A549 (cell line): Measurements from ENCODE around the gene XPC.

Experiments
- CBX8 ChIP-seq: fragments of 200-600 bp; sonication (generic); IDR thresholded peaks from 2 replicates; pipeline ENCODE4 v1.6.1; 2016
- EP300 ChIP-seq, 2 experiments: fragments of >200 bp; sonication (Bioruptor Twin); formaldehyde crosslinking; IDR thresholded peaks; 2 replicates in 1 of 2; 3 replicates in 1 of 2; pipeline ENCODE4 v1.6.1; 2016 to 2017
- ESRRA ChIP-seq: fragments of 150-350 bp; IDR thresholded peaks from 2 replicates; pipeline ENCODE4 v1.6.1; 2014; ENCODE audit warnings: mild to moderate bottlenecking, low read length, borderline replicate concordance
- JUN ChIP-seq, 2 experiments: fragments of >200 bp; sonication (Bioruptor Twin); formaldehyde crosslinking; IDR thresholded peaks; 2 replicates in 1 of 2; 3 replicates in 1 of 2; pipeline ENCODE4 v1.6.1; 2016 to 2017
- KDM5A ChIP-seq: fragments of 200-600 bp; sonication (generic); IDR thresholded peaks from 2 replicates; pipeline ENCODE4 v1.6.1; 2016; ENCODE audit warnings: antibody characterized with exemption, mild to moderate bottlenecking
- MYC ChIP-seq: IDR thresholded peaks from 2 replicates; pipeline ENCODE4 v1.6.1; 2012; ENCODE audit warnings: mild to moderate bottlenecking, inconsistent platforms, low read length, improper control_type of control experiment, borderline replicate concordance
- NPAS2 ChIP-seq: fragments of 250-450 bp; sonication (Bioruptor Pico); IDR thresholded peaks from 2 replicates; pipeline ENCODE4 v1.8.0; 2022; ENCODE audit warnings: mild to moderate bottlenecking, moderate library complexity, borderline replicate concordance
- TF ChIP-seq, protein P1 (sequence below): fragments of >200 bp; sonication (Bioruptor Twin); formaldehyde crosslinking; IDR thresholded peaks from 3 replicates; pipeline ENCODE4 v1.5.1; 2016
- TF ChIP-seq, protein P2 (sequence below): fragments of 200-600 bp; sonication (generic); IDR thresholded peaks from 2 replicates; pipeline ENCODE4 v1.6.1; 2016; ENCODE audit warnings: antibody characterized with exemption, mild to moderate bottlenecking, moderate library complexity
- TF ChIP-seq, protein P3 (sequence below): fragments of 250-450 bp; sonication (Bioruptor Pico); IDR thresholded peaks from 2 replicates; pipeline ENCODE4 v1.5.0; 2021; ENCODE audit warnings: mild to moderate bottlenecking, moderate library complexity, borderline replicate concordance

DNA sequence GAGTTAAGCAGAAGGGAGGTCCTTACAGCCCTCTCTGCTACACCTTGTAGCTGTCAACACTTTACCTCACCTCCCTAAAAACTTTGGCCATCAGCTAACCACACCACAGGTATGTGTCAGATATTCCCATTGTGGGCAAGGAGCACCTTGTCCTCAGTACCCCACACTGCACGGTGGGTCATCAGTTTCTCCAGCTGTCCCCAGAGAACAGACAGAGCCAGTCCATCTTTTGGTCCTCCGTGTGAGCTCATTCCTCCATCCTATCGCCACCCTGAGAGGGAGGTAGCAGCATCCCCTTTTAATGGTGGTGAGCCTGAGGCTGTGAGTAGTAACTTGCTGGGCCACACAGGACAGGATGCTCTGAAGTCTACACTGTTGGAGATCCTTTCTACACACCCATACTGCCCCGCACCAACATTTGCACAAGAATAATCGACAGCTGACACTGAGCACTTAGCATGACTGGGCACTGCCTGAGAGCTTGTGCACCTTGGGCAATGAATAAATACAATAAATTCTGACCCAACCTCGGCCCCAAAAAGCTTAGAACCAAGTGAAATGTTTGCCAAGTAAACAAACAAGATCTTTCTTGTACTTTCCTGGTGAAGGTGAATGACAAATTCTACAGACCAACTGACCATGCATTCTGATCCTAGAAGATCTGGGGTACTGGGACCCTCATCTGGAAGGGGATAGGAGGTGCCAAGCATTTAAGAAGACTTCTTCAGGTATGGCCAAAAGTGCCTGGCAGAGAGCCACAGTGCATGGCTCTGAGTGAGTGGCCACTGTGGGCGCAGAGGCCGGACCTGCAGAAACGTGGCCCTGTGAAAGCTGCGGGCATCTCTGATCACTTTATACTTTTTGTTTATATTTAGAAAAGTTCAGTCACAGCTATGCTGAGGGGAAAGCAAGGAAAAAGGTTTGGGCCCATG is 60.7 kb downstream of the XPC start:
- TF ChIP-seq, protein P1, sequence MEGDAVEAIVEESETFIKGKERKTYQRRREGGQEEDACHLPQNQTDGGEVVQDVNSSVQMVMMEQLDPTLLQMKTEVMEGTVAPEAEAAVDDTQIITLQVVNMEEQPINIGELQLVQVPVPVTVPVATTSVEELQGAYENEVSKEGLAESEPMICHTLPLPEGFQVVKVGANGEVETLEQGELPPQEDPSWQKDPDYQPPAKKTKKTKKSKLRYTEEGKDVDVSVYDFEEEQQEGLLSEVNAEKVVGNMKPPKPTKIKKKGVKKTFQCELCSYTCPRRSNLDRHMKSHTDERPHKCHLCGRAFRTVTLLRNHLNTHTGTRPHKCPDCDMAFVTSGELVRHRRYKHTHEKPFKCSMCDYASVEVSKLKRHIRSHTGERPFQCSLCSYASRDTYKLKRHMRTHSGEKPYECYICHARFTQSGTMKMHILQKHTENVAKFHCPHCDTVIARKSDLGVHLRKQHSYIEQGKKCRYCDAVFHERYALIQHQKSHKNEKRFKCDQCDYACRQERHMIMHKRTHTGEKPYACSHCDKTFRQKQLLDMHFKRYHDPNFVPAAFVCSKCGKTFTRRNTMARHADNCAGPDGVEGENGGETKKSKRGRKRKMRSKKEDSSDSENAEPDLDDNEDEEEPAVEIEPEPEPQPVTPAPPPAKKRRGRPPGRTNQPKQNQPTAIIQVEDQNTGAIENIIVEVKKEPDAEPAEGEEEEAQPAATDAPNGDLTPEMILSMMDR = no peak
- no peak for TF ChIP-seq KDM5A
- TF ChIP-seq ESRRA = no peak
- TF ChIP-seq CBX8 = no peak
- no peak for TF ChIP-seq NPAS2
- TF ChIP-seq EP300 (IDR thresholded peaks at IDR 0.05) = no peak
- no peak for TF ChIP-seq JUN (IDR thresholded peaks at IDR 0.05)
- TF ChIP-seq, protein P2, sequence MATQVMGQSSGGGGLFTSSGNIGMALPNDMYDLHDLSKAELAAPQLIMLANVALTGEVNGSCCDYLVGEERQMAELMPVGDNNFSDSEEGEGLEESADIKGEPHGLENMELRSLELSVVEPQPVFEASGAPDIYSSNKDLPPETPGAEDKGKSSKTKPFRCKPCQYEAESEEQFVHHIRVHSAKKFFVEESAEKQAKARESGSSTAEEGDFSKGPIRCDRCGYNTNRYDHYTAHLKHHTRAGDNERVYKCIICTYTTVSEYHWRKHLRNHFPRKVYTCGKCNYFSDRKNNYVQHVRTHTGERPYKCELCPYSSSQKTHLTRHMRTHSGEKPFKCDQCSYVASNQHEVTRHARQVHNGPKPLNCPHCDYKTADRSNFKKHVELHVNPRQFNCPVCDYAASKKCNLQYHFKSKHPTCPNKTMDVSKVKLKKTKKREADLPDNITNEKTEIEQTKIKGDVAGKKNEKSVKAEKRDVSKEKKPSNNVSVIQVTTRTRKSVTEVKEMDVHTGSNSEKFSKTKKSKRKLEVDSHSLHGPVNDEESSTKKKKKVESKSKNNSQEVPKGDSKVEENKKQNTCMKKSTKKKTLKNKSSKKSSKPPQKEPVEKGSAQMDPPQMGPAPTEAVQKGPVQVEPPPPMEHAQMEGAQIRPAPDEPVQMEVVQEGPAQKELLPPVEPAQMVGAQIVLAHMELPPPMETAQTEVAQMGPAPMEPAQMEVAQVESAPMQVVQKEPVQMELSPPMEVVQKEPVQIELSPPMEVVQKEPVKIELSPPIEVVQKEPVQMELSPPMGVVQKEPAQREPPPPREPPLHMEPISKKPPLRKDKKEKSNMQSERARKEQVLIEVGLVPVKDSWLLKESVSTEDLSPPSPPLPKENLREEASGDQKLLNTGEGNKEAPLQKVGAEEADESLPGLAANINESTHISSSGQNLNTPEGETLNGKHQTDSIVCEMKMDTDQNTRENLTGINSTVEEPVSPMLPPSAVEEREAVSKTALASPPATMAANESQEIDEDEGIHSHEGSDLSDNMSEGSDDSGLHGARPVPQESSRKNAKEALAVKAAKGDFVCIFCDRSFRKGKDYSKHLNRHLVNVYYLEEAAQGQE = no peak
- no peak for TF ChIP-seq MYC
- TF ChIP-seq, protein P3, sequence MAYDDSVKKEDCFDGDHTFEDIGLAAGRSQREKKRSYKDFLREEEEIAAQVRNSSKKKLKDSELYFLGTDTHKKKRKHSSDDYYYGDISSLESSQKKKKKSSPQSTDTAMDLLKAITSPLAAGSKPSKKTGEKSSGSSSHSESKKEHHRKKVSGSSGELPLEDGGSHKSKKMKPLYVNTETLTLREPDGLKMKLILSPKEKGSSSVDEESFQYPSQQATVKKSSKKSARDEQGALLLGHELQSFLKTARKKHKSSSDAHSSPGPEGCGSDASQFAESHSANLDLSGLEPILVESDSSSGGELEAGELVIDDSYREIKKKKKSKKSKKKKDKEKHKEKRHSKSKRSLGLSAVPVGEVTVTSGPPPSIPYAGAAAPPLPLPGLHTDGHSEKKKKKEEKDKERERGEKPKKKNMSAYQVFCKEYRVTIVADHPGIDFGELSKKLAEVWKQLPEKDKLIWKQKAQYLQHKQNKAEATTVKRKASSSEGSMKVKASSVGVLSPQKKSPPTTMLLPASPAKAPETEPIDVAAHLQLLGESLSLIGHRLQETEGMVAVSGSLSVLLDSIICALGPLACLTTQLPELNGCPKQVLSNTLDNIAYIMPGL = no peak
